ENCODE results near the gene SUMO2. TPM values are rescaled to one million over a fixed set of nuclear protein-coding genes. Genes with fewer than 3 reads are reported as not detected.

Gene SUMO2
- total RNA-seq, 1 donor from 2014 or later: 776 TPM

GRCh38 chr17:75227729-75228128 is 45.0 kb upstream of the SUMO2 start:
- H3K27ac Mint-ChIP-seq (ENCODE audit: unreplicated experiment): peak overlapping the region; percentile 67
- H3K4me3 Mint-ChIP-seq: no peak overlapping the region
- TF ChIP-seq, protein P1, sequence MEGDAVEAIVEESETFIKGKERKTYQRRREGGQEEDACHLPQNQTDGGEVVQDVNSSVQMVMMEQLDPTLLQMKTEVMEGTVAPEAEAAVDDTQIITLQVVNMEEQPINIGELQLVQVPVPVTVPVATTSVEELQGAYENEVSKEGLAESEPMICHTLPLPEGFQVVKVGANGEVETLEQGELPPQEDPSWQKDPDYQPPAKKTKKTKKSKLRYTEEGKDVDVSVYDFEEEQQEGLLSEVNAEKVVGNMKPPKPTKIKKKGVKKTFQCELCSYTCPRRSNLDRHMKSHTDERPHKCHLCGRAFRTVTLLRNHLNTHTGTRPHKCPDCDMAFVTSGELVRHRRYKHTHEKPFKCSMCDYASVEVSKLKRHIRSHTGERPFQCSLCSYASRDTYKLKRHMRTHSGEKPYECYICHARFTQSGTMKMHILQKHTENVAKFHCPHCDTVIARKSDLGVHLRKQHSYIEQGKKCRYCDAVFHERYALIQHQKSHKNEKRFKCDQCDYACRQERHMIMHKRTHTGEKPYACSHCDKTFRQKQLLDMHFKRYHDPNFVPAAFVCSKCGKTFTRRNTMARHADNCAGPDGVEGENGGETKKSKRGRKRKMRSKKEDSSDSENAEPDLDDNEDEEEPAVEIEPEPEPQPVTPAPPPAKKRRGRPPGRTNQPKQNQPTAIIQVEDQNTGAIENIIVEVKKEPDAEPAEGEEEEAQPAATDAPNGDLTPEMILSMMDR (conservative IDR thresholded peaks at IDR 0.05): no peak
- no peaks in the 10 kb centered on the region for H3K27me3 Mint-ChIP-seq (ENCODE audit: low read depth)
- H3K4me1 Mint-ChIP-seq: no peaks in the 10 kb centered on the region
- H3K9me3 Mint-ChIP-seq: no peaks in the 10 kb centered on the region
- H3K36me3 Mint-ChIP-seq (ENCODE audit: low read depth): peaks cover 4% of the 10 kb centered on the region
- no peak for DNase-seq (ENCODE audit: low read depth, low spot score)

GRCh38 chr17:75225016-75225415 is 42.3 kb upstream of the SUMO2 start:
- Mint-ChIP-seq H3K27ac (ENCODE audit: unreplicated experiment) (no peak overlapping the region), H3K4me3 (no peak overlapping the region), H3K4me1 (no peaks in the 10 kb centered on the region), H3K9me3 (no peaks in the 10 kb centered on the region), H3K36me3 (ENCODE audit: low read depth) (peaks cover 9% of the 10 kb centered on the region), H3K27me3 (ENCODE audit: low read depth) (no peaks in the 10 kb centered on the region)
- TF ChIP-seq, protein P1 (conservative IDR thresholded peaks at IDR 0.05): no peak
- no peak for DNase-seq (ENCODE audit: low read depth, low spot score)

GRCh38 chr17:75219815-75220214 is 37.1 kb upstream of the SUMO2 start:
- Mint-ChIP-seq H3K36me3 (ENCODE audit: low read depth) (peaks cover 14% of the 10 kb centered on the region), H3K27me3 (ENCODE audit: low read depth) (no peaks in the 10 kb centered on the region), H3K27ac (ENCODE audit: unreplicated experiment) (no peak overlapping the region), H3K4me3 (no peak overlapping the region), H3K9me3 (no peaks in the 10 kb centered on the region), H3K4me1 (no peaks in the 10 kb centered on the region)
- TF ChIP-seq, protein P1 (conservative IDR thresholded peaks at IDR 0.05): no peak
- DNase-seq (ENCODE audit: low read depth, low spot score): no peak

GRCh38 chr17:75218131-75218530 is 35.4 kb upstream of the SUMO2 start:
- H3K27ac Mint-ChIP-seq (ENCODE audit: unreplicated experiment): no peak overlapping the region
- no peak overlapping the region for H3K4me3 Mint-ChIP-seq
- no peaks in the 10 kb centered on the region for H3K9me3 Mint-ChIP-seq

GRCh38 chr17:75209061-75209460 is 26.3 kb upstream of the SUMO2 start:
- H3K4me3 Mint-ChIP-seq: peak overlapping the region; percentile 56
- peaks cover 13% of the 10 kb centered on the region for H3K4me1 Mint-ChIP-seq
- H3K27me3 Mint-ChIP-seq (ENCODE audit: low read depth): no peaks in the 10 kb centered on the region
- no peak overlapping the region for H3K27ac Mint-ChIP-seq (ENCODE audit: unreplicated experiment)
- DNase-seq (ENCODE audit: low read depth, low spot score): no peak
- peaks cover 6% of the 10 kb centered on the region for H3K36me3 Mint-ChIP-seq (ENCODE audit: low read depth)
- H3K9me3 Mint-ChIP-seq: no peaks in the 10 kb centered on the region
- TF ChIP-seq, protein P1 (conservative IDR thresholded peaks at IDR 0.05): no peak

More at GRCh38 chr17:75218131-75218530, 35.4 kb upstream of the SUMO2 start:
- no peak for DNase-seq (ENCODE audit: low read depth, low spot score)
- Mint-ChIP-seq H3K36me3 (ENCODE audit: low read depth) (peaks cover 14% of the 10 kb centered on the region), H3K27me3 (ENCODE audit: low read depth) (no peaks in the 10 kb centered on the region), H3K4me1 (no peaks in the 10 kb centered on the region)
- TF ChIP-seq, protein P1 (conservative IDR thresholded peaks at IDR 0.05): no peak

DNA sequence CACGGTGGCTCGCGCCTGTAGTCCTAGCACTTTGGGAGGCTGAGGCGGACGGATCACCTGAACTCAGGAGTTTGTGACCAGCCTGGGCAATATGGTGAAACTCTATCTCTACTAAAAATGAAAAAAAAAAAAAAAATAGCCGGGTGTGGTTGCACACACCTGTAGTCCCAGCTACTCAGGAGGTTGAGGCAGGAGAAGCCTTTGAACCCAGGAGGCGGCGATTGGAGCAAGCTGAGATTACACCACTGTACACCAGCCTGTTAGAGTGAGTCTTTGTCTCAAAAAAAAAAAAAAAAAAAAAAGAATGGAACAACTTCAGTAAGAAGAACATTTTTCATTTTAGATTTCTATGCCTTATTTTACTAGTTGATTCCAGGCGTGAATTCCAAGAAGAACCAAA is 25.4 kb upstream of the SUMO2 start:
- Mint-ChIP-seq H3K9me3 (no peaks in the 10 kb centered on the region), H3K4me1 (peaks cover 13% of the 10 kb centered on the region), H3K27ac (ENCODE audit: unreplicated experiment) (no peak overlapping the region), H3K27me3 (ENCODE audit: low read depth) (no peaks in the 10 kb centered on the region), H3K36me3 (ENCODE audit: low read depth) (peaks cover 6% of the 10 kb centered on the region), H3K4me3 (peak overlapping the region; percentile 85)
- no peak for DNase-seq (ENCODE audit: low read depth, low spot score)
- TF ChIP-seq, protein P1 (conservative IDR thresholded peaks at IDR 0.05): no peak
